OCI-M2 (cell line): Measurements from ENCODE around the gene NFKBIE.

Experiments
- DNase-seq: peaks from one replicate; lab custom pipeline; 2025; ENCODE audit not compliant: unreplicated experiment; lab: John Stamatoyannopoulos, UW

NFKBIE gene

DNA sequence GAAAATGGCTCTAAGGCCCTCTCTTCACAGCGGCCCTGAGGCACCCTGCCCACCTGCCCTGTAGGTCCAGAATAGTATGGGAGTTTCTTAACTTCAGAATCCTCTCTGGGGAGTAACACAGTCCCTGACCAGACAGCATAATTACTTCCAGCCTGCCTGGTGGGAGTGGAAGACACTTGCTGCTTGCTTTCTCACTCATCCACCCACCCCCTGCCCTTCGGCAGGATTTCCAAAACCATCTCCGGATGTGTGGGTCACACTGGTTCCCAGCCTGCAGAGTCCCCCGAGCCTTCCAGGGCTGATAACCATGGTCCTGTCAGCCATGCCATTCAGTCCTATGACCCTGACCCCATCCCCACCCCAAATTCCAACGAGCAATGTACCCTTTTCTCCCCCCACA, 36.5 kb downstream of the NFKBIE start:
- DNase-seq = no peak

DNA sequence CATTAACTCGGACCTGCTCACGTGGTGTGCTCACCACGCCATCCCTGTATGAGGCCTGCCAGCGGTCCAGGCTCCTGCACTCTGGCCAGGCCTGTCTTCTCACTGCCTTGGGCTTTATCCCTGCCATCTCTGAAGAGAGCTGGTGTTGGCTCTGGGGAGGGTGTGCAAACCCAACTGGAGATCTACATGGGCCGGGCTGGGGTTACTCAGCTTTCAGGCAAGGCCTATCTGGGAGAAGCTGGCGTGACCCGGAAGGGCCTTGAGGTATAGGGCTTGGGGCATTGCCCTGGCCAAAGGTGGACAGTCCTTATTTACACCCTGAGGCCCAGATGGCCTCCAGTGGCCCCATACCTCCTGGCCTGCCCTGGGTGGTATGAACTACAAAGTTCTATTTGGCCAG, 36.9 kb downstream of the NFKBIE start:
- DNase-seq = no peak

DNA sequence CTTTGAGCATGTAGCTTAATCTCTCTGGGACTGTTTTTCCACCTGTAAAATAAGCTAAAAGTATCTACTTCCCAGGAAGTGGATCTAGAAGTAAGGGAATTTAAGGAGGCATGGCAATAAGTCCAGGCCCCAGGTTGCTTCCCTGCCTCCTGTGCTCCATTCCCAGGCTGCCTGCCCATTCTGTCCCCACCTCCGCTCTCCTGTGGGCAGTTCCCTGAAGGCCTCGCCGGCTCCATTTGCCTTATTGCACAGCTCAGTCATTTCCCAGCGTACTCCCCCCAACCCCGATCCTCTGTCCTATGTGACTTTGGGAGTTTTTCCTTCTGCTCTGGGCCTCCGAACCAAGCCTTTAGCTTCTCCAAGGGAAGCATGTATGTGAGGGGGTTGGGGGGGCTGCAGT, 37.3 kb downstream of the NFKBIE start:
- DNase-seq = no peak

DNA sequence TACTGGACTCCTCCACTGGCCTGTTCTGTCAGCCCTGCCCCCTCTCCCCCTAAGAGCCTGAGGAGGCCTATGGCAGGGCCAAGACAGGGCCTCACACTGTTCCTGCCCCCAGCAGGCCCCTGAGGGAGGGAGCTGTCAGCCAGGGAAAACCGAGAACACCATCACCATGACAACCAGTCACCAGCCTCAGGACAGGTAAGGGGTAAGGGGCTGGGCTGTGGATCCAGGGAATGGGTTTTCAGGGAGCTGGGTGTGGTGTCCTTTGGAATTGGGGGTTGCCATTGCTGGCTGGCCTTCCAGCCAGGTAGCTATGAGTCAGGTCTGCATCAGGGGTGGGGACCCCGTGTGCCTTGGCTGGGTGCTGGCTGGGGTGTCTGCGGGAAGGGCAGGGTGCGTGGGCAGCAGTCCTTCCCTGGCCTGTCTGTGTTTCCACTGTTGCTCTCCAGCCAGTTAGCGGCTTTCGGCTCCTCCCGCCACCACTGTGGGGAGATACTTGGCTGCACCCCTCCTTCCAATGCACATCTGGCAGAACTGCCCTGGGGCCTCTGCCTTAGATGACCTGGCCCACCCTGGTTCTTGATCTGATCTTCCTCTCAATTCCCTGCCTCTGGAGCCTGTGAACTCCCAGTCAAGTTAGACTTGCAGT, 38.1 kb downstream of the NFKBIE start:
- no peak for DNase-seq

DNA sequence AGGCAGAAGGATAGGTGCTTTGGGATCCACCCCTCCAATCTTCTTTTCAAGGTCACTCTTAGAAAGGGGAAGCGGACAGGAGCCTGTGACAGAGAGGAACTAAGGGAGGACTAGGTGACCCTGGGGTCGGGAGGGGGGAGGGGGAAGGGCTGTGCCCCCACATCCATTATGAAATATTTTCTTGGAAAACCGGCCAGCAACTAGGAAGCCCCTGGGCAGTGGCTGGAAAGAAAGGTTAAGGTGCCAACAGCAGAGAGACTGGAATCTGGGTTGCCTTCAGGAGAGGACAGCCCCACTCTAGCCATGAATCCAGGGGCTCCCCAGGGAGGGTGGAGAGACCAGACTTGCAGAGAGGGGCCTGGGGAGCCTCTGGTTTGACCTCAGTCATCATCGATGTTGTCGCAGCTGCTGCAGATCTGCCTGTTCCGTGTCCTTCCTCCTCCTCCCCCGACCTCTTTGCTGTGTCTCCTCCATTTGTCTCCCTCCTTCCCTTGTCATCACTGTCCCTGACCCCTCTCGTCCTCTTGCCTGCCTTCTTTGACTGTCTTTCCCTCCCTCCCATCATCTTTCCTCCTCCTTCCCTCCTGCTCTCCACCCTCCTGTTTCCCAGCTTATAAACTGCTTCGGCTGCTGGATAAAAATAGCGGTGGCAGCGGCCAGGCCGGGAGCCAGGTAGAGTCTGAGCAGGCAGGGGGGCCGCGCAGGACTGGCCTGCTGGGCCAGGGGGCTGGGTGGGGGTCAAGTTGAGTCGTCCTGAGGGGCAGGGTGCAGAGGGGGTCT, 38.8 kb downstream of the NFKBIE start:
- DNase-seq = no peak

DNA sequence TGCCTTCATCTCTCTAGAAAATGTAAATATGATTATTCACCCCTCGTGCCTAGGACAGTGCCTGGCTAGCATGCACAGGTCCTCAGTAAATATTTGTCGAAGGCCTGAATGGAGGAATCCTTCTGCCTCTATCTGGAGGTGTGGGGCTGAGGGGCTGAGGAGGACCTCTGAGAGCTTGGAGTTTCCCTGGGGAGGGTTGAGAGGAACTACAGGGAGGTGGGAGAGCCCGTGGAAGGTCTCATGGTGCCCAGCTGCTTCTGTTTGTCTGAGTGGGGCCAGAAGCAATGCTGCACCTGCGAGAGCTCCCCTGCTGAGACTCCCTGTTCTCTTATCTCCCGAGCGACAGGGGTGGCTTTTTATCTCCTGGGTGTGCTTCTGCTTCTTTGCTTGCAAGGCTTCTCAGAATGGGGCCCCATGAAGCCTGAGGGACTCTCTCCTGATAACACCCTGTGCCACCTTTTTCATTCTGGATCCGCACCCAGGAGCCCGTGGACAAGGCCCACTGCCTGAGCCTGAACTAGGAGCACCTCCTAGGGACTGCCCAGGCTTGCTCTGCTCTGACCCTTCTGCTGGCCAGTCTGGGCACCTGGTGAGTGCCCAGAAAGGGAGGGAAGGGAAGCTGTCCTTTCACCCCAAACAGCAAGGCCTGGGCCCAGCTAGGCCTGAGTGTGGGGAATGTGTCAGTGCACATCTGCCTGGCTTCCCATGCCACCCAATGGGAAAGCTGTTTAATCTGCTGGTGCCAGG, 39.6 kb downstream of the NFKBIE start:
- no peak for DNase-seq

DNA sequence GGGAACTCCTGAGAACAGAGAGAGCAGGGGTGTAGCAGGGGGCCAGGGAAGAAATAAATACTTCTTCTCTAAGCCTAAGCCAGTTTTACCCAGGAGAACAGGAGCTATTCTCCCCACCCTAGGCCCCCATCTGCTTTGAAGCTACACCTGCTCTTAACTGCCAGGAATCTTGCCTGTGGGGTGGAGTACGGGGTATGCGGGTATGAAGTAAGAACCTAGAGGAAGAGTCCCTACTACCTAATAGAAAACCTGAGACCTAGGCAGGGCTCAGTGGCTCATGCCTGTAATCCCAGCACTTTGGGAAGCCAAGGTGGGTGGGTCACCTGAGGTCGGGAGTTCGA, 40.4 kb downstream of the NFKBIE start:
- no peak for DNase-seq

DNA sequence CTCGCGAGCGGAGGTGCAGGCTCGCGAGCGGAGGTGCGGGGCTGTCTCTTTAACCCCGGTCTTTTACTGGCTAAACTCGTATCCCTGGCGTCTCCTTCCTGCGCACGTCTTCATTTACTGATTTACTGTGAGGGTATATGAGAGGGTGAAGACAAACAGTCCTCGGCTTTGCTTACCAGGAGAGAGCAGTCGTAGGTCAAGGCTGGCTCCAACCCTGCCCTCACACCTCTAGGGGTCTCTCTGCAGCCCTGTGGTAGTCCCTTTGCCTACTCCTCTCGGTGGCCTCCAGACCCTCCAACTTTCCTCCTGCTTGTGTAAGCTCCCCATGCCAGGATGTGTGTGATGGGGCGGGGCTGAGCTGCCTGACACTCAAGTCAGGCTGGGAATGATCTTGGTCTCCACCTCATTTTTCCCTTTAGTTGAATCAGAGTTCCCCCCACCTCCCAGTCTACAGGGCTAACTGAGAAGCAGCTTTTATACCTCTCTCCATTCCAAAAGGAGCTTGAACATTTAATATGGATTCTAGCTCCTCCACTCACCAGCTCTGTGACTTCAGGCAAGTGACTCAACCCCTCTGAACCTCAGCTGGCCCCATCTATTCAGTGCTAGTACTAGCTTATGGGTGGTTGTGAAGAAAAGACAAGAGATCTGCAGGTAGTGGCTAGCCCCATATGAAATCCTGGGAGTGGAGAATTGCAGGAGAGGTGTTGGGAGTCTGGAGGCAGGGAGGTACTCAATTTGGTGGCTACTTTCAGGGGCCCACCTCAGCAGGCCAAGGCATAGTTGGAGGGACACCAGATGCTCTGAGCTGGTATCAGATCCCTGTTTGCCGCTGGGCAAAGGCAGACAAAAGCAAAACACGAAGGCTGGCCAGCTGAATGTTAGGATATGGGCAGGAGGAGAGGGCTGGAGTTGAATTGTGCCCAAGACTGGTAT, 41.1 kb downstream of the NFKBIE start:
- DNase-seq = no peak

DNA sequence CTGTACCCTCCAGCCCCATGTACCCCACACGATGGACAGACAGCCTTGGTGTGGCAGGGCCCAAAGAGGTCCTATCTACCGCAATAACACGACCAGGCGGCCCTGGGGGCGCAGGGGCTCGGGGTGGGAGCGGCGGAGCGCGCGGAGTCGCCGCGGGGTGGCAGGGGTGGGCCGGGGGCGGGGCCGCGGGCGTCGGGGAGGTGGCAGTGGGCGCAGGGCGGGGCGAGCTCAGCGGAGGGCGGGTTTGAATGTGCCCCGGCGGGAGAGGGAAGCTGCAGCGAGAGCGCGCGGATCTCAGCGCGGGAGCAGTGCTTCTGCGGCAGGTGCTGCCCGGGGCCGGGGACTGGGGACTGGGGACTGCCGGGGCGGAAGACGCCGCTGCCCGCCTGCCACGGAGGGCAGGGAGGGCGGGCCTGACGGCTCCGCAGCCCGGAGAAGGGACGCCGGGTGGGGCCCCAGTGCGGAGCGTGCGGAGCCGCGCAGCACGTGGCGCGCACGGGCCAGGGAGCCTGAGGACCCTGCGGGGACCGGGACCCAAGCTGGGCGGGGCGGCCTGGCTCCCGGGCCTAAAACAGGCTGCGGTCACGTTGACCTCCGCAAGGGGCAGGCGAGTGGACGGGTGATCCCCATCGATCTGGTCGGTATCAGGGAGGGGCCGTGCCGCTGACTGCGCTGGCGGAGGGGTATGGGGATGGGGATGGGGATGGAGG, 41.9 kb downstream of the NFKBIE start, which contains the start of gene SLC29A1:
SLC29A1 (plus strand) TSS at position 277 of the 710 bp plus-strand sequence. CDS start 3,719 bp downstream, outside the sequence.
- DNase-seq = no peak

DNA sequence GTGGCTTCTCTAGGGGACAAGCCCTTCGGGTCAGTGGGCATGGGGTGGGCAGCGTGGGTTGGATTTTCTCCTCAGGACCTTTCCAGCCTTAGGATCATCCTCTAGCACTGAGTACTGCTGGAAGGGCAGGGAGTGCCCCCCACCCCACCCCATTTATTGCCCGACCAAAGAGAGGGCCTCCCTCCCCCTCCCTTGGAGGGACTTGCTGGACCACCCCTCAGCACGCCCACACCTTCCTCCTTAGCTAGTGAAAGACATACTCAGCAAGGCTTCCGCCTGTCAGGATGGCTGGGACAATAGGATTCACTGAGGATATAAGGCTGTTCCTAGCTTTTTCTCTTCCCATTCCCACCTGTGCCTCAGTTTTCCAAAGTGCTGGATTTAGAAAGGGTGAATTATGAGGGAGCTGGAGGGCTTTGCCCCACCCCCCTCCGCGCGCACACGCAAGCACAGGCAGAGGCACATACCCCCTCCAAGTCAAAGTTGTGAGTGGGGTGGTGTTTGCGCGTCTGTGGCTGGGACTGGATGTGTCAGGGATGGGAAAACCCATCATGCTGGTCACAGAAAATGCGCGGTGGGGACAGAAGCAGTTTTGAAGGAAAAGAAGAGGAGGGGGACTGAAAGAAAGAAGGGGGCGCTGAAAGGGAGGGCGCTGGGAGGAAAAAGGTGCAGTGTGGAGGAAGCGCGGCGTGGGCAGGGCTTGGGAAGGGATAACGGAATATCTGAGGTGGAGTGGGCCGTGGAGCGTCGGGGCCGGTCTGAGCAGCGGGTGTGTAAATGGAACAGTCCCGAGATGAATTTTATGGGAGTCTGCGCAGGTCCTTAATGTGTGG, 42.6 kb downstream of the NFKBIE start:
- no peak for DNase-seq

DNA sequence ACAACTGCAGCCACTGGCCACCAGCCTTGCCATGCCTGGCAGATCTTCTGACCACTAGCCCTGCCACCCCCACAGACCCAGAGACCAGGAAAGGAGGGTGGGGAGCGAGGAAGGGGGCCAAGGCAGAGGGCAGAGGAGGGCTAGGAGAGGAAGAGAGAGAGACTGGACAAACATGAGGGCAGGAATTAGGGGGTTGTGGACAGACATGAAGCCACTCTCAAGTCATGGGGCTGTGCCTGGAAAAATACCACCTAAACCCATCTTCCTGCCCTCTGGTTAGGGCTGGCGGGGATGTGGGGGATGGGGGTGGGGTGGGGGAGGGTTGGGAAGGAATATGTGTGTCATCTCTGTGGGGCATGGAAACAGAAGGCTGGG, 43.4 kb downstream of the NFKBIE start:
- DNase-seq = no peak

DNA sequence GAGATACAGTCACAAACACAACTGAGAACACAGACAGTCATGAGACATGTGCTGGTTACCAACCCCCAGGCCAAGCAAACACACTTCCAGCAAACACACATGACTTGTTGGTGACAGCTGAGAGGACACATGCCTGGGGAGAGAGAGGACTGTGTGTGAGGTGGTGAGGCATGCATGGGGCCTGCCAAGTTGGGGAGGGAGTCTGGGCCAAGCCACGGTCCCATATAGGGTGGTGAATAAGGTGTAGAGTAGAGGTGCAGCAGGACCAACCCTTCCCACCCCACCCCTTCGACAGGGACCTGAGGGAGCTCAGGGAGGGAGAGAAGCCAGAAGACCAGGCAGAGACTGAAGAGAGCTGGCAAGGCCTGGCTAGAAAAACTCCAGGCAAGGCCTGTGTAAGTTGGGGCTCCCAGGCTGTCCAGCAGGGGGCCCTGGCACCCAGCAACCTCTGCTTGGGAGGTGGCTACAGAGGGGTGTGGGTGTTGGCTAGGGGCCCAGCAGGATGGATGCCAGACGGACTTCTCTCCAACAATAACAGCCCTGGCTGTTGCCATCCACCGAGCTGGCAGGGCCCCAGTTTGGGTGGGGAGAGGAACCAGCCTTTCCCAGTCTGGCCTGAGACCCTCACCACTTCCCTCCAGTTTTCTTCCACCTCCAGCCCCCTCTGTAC, 43.9 kb downstream of the NFKBIE start:
- peak; percentile 38 for DNase-seq

DNA sequence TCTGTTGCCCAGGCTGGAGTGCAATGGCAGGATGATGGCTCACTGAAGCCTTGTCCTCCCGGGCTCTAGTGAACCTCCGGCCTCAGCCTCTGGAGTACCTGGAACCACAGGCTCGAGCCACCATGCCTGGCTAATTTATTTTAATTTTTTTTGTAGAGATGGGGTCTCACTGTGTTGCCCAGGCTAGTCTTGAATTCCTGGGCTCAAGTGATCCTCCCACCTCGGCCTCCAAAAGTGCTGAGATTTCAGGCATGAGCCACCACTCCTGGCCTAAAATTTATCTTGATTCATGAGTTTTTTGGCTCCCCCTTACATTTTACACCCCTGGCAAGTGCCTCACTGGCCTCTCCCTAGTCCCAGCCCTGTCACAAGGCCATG, 44.4 kb downstream of the NFKBIE start:
- DNase-seq = no peak

DNA sequence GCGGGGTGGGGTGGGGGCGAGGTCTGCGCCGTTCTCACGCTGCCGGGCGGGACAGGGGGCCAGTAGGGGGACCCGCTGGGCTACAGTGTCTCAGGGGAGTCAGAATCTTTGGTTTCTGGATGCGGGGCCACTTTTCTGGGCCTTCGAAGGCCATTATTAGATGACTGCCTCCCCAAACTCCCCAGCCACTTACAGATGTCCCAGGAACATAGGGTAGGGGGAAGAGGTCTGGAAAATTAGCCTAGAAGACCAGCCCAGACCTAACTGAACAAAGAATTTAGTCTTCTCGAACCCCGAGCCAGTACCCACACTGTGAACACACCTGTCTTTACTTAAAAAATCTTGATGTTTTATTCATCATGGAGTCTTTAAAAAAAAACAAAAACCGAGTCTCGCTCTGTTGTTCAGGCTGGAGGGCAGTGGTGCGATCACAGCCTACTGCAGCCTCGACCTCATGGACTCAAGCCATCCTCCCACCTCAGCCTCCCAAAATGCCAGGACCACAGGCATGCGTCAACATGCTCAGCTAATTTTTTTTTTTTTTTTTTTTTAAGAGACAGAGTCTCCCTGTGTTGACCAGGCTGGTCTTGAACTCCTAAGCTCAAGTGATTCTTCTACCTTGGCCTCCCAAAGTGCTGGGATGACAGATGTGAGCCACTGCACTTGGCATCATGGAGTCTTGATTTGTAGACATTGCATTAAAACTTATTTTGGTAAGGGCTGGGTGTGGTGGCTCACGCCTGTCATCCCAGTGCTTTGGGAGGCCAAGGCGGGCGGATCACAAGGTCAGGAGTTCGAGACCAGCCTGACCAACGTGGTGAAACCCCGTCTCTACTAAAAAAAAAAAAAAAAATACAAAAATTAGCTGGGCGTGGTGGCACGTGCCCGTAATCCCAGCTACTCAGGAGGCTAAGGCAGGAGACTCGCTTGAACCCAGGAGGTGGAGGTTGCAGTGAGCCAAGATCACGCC, 45.3 kb downstream of the NFKBIE start:
- DNase-seq = no peak

DNA sequence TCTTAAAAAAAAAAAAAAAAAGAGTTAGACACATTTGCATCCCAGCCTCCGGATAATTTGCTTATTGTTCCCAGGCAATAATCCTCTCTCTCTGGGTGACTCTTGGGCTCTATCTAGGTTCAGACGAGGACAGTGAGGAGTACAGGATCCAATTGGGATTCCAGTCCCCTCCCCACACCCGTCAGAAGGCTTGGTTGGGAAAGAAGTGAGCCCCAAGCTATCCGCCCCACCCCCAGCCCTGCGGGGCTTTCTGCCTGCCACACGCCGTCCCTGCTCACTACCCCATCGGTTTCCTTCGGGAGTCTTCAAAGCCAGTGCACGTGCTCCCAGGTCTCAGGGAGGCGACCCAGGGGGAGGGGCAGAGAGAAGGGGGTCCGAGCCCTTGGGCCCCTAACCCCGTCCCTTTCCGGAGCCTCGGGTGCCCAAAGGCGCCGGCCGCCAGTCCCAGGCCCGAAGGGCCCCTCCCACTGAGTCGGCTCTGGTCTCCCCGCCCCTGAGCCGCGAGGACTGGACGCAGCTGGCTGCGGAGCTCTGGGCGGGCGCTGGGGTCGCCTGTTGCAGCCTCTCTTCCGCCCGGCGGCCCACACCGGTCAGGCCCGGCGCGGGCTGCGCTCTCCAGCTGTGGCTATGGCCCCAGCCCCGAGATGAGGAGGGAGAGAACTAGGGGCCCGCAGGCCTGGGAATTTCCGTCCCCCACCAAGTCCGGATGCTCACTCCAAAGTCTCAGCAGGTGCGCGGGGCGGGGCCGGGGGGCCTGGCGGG, 46.1 kb downstream of the NFKBIE start:
- DNase-seq = peak; percentile 45

DNA sequence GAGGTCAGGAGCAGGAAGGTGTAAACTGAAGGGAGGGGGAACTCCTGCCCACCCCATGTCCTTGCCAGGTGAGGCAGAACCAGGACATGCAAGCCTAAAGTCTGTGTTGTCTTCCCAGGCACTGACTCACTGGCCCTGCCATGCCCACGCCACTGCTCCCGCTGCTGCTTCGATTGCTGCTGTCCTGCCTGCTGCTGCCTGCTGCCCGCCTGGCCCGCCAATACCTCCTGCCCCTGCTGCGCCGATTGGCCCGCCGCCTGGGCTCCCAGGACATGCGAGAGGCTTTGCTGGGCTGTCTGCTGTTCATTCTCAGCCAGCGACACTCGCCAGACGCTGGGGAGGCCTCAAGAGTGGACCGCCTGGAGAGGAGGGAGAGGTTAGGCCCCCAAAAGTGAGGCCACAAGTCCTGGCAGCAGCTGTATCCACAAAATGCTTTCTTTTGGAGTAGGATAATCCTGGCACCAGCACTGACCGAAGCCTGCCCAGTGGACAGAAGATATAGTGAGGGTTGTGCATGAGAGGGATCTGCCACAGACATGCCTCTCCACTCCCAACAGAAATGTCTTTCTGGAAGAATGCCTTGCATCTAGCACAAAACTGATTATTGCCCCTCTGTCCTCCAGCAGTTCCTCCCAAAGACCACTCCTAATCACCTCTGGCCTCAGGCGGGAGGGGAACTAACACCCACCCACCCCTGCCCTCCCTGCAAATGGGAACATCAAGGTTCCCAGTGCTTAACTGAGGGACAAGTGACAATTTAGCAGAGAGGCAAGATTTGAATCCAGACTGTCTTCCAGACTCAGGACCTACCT, 47.8 kb downstream of the NFKBIE start:
- DNase-seq = no peak
